CD4-positive, alpha-beta T cell treated with Interferon gamma for 1 hour (primary cell): ENCODE measurements around the gene HSD11B1L.
A peak's percentile ranks its signal among the peaks of the same experiment; 100 is the strongest.

ENCODE experiments used
- DNase-seq: peaks from one replicate; pipeline ENCODE4 v3.0.0-alpha.2; 2020

The HSD11B1L gene, protein sequence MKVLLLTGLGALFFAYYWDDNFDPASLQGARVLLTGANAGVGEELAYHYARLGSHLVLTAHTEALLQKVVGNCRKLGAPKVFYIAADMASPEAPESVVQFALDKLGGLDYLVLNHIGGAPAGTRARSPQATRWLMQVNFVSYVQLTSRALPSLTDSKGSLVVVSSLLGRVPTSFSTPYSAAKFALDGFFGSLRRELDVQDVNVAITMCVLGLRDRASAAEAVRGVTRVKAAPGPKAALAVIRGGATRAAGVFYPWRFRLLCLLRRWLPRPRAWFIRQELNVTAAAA

DNA sequence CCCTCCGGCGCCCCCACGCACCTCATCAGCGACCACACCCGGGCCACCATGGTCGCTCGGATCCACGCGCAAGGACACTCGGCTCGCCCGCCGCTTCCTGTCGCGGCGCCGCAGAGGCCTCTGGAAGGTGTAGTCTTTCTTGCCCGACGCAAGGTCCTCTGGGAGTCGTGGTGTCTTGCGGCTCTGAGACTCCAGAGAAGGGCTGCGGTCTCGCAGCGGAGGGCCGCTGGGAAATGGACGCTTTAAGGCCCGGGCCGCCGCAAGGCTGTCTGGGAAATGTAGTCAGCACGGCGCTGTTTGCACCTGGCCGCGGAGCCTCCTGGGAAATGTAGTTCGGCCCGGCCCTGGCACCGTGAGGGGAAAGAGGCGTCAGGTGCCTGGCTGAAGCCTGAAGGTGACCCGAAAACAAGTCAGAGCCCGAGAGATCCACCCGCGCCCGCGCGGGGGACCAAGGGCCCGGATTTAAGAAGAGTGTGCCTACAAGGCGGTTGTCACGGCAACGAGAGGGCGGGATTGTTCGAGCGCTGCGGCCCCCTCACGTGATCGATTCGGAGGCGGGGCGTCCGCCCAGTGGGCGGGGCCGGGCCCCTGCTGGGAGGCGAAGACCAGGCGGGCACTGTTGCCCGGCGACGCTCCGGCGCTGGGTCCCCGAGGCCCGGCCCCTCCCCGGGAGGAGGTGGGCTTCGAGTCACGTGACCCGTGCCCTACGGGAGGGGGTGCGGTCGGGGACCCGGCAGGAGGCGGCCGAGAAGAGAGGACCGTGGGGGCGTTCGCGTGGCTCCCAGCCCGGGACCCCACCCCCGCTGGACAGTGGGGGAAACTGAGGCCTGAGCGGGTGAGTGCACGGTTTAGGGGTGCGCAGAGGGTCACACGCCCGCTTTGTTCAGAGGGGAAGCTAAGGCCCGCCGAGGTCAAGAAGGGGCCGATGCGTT lies at the start of gene HSD11B1L, which contains the start of gene MICOS13:
Gene HSD11B1L (plus strand): TSS at position 591 of the 932 bp plus-strand sequence. CDS start 3,806 bp downstream, outside the sequence.
Gene MICOS13 (minus strand): TSS at position 80 of the 932 bp plus-strand sequence. CDS start 30 bp downstream, at position 50.
- peak; percentile 99 for DNase-seq

DNA sequence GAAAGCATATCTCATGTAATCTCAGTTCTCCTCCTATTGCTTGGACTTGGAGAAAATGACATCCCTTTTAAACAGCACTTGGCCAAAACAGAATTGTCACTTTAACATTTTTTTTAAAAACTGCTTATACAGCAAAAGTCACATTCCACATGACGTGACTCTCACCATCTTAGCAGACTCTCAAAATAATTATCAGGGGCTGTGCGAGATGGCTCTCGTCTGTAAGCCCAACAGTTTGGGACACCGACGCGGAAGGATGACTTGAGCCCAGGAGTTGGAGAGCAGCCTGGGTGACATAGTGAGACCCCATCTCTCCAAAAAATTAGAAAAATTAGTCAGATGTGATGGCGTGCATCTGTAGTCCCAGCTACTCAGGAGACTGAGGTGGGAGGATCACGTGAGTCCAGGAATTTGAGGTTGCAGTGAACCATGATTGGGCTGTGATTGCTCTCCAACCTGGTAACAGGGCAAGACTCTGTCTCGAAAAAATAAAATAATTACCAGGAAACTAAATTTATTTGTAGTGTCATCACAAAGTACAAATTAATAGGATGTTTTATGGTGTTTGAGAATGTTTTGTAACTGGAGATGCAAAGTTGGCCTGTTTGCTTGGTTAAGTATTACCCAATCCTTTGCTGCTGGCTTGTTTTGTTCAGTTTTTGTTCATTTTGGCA lies 49.1 kb upstream of the HSD11B1L start:
- no peak for DNase-seq

DNA sequence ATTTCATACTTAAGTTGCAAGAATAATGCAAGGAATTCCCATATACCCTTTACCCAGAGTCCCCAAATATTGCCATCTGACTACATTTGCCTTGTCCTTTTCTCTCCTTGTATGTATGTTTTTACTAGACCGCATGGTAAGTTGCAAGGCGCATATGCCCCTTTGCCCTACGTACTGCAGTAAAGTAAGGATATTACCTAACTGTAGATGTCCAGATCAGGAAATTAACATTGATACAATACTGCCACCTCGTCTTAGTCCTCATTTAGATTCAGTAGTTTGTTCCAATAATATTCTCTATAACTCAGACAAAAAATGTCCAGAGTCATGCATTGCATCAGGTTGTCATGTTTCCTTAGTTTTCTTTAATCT lies 48.6 kb upstream of the HSD11B1L start:
- no peak for DNase-seq

DNA sequence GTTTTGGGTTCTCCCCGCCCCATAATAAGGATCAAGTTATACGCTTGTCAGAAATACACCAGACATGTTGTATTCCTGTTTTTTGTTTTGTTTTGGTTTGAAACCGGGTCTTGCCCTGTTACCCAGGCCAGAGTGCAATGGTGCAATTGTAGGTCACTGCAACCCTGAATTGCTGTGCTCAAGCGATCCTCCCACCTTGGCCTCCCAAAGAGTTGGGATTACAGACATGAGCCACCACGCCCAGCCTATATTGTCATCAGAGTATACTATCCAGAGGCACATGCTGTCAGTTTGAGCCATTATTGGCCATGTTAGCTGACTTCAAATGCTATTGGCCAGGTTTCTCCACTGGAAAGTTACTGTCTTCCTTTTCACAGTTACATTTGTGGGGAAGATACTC lies 48.2 kb upstream of the HSD11B1L start:
- no peak for DNase-seq

DNA sequence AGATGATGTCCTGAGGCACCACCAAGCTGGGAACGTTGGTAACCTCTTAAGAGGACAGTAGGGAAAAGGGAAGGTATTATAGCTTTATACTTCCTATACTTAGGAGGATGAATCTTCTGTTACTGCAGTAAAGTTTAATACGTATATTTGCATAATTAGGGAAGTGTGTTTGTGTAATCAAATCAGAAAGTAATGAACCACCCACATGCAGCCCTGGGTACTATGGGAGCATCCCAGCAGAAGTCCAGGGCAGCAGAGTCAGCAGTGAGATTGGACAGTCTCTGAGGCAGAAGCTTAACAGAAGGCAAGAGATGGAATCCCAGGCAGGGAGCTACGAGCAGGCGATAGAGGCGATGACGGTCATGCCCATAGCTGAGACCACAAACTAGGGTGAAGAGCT lies 45.4 kb upstream of the HSD11B1L start:
- no peak for DNase-seq

DNA sequence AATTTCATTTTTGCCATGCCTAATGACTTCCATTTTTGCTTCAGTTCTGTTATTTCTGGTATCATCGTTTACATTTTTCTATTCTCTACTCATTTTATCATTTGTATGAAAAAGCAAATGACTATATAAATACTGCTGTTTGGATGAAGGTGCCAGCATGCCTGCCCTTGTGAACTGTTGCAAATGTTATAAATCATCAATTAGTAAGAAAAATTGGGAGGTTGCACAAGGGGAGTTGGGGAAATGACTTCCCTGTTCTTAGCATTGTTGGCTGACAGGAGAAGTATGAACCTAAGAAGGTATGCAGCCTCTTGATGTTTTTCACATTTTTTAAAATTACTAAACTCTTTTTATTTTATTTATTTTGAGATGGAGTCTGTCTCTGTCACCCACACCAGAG lies 42.9 kb upstream of the HSD11B1L start:
- DNase-seq, result no peak

DNA sequence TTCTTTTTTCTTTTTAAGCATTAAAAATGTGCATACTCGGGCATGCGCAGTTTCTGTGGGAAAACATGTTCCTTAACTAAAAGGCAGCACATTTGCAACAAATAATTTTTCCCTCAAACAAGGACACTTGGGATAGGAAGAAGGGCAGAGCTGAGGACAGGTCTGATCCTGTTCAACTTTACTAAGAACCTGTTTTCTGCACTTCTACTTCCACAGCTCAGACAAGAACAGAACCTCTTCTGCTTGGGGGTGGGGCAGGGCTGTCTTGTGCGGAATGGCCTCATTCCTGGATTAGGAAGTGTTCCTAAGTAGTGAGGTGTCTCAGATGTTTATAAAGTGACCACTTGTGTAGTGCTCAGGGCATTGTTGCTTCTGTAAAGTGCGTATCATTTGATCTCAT lies 39.7 kb upstream of the HSD11B1L start:
- no peak for DNase-seq

DNA sequence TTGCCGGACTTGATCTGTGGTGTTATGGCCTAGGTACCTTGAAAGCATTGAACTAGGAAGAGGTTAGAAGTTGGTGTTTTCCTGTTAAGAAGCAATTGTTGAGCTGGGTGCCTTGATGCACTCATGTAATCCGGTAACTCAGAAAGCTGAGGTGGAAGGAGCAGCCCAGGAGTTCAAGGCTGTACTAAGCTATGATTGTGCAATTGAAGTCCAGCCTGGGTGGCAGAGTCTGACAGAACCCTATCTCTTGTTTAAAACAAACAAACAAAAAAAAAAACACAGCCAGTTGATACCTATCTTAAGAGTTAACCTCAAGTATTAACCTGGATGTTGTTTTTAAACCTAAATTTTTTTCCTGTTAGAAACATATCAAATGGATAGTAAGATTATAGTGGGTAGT lies 38.6 kb upstream of the HSD11B1L start:
- no peak for DNase-seq

DNA sequence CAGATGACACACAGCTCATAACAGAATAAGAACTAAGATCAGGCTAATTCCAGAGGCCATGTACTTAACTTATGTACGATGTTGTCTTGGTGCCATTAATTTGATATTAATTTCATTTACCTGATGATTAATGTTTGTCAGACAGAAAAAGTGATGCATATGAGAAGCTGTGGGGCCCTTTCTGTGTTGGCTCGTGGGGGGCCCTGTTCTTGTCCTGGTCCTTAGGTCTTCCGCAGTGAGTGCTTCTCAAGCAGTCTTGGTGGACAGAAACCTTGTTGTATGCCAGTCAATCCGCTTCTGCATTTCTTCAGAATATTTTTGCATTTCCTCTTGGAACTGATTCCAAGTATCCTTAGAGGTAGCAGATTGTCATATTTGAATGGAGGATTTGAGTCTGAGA lies 37.8 kb upstream of the HSD11B1L start:
- DNase-seq, result no peak

DNA sequence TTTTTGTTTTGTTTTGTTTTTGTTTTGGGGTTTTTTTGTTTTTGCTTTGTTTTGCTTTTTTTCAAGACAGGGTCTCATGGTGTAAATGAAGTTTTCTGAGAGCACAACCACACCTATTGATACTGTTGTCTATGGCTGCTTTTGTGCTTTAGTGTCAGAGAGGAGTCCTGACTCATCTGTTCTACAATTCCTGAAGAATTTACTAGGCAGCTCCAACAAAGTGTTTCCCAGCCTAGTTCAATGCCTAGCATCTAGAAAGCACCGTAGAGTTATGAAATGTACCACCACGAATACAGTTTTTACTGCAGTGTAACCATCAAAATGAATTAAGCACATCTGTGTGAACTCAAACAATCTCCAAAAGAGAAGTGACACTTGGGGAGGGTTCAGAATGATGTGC lies 36.8 kb upstream of the HSD11B1L start:
- no peak for DNase-seq

DNA sequence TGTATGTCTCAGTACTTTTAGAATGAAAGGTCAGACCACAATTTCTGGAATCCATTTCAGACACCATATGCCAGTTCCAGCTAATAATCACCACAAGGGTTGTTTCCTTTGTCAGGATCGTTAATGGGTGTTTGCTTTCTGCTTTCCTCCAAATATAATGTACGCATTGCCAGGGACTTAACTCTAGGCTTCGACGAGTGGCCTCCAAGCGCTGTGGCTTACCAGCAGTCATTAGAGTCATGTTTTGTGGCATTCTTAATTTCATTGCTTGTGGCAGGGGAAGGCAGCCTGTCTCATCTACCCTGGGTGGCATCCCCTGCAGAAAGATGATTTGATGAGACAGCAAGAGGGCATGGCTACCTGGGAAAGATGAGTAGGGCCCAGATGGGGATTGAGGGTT lies 35.4 kb upstream of the HSD11B1L start:
- DNase-seq, result no peak

DNA sequence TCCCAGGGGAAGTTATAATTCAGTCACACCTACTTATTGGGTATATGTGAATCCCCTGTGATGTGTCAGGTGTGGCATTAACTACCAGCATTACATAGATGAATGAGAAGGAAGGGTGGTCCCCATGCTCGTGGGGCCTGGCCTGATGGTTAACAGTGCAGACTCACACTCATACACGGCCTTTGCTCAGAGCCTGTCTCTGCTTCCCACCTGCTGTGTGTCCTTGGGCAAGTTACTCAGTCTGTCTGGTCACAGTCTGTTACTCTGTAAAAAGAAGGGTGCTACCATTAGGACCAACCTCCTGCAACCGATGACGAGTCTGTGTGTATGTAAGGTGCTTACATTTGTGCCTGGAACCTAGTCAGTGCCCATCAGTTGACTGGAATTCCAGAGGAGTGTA lies 34.1 kb upstream of the HSD11B1L start:
- DNase-seq, result no peak

DNA sequence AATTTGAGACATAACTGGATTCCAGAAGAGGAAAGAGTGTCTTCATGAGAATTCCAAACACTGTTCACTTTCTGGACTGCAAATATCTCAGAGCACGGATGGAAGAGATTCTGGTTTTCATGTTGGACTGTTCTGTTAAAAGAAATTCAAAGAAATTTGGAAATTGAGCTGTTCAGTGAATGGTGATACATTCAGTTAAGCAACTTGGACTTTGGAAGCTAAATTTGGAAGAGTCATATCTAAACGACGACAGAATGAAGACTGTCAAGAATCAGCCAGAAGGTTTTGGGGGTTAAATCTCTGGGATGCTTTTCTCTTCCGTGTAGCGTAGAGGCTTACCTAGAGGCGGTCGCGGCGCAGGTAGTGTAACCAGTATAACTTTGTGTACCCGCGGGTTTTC lies 32.4 kb upstream of the HSD11B1L start:
- DNase-seq, result no peak

DNA sequence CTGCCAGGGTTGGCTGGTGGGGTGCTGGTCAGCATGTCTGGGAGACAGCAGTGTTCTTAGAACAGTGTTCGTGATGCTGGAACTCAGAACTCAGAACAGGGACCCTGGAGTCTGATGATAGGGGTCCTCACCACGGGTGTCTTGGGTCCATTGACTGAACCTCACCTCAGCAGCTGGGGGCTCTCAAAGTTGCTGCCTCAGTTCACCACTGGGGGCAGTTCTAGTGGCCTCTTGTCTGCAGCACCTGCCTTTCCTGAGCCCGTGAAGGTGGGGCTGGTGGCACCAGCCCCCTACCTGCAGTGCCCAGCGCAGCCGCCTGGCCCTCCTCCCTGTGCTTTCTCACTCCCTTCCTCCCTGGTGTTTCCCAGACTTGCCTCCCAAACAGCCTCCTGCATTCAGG lies 29.5 kb upstream of the HSD11B1L start:
- DNase-seq, result no peak

DNA sequence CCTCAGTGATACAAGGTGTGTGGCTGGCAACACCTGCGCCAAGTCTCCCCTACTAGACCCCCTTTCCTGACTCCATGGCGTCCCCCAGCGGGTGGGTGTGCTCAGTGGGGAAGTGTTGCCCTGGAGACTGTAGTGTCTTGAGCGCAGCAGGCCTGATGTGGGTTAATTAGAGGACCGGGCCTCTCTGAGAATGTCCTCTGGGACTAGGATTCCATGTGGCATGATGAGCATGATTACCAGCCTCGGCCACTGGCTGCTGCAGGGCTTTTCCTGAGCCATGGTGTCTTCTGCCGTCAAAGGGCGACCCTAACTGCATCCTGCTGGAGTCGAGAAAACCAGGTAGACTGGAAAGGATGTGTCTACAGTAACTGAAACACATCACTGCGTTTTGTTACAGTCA lies 28.6 kb upstream of the HSD11B1L start:
- DNase-seq, result no peak

DNA sequence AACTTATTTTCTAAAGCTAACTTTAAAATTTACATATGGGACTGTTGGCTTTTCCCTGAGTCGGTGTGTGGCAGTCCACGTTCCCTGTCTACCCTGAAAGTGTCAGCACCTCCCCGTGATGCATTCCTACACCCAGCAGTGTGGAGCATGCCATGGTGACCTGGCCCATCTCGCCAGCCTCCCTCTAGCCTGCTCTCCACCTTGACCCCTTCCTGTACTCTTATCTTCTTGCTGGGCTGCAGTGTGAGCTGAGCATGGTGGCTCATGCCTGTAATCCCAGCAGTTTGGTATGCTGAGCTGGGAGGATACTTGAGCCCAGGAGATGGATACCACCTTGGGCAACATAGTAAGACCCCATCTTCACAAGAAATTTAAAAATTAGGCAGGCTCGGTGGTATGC lies 25.9 kb upstream of the HSD11B1L start:
- no peak for DNase-seq

DNA sequence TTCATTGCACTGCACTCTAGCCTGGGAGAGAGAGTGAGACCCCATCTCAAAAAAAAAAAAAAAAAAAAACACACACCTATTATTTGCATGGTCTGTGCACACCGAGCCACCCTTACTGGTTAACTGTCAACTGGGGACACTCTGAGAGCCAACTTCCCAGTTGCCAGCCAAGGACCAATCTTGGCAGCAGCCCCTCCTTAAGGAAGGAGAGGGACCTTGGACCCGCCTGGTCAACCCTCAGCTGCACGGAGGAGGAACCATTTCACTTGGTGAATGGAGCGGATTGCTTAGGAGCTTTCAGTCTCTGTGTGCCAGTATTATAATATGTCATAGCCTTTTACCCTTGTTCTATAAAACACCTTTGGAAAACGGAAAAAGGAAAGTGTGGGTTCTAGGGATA lies 25.4 kb upstream of the HSD11B1L start:
- no peak for DNase-seq

DNA sequence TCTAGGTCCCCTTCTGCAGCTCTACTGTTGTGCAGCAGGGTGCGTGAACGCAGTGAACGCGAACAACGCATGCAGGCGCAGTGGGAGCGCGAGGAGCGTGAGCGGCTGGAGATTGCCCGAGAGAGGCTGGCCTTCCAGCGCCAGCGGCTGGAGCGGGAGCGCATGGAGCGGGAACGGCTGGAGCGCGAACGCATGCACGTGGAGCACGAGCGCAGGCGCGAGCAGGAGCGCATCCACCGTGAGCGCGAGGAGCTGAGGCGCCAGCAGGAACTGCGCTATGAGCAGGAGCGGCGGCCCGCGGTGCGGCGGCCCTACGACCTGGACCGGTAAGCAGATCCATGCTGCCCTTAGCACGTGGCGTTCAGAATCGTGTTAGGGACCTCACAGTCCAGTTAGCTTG lies 19.3 kb upstream of the HSD11B1L start:
- no peak for DNase-seq

DNA sequence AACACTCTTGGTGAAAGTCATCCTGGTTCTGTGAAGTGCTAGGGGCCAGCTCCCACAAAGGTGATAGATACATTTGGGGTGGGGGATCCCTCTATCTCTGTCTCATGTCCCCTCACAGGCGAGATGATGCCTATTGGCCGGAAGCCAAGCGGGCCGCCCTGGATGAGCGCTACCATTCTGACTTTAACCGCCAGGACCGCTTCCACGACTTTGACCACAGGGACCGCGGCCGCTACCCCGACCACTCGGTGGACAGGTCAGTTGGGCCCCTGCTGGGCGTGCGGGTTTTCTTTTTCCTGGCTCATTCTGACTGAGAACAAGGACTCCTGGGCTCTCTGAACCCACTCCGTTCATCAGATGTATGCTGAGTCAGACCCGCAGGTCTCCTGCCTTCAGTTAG lies 16.9 kb upstream of the HSD11B1L start:
- DNase-seq, result no peak

DNA sequence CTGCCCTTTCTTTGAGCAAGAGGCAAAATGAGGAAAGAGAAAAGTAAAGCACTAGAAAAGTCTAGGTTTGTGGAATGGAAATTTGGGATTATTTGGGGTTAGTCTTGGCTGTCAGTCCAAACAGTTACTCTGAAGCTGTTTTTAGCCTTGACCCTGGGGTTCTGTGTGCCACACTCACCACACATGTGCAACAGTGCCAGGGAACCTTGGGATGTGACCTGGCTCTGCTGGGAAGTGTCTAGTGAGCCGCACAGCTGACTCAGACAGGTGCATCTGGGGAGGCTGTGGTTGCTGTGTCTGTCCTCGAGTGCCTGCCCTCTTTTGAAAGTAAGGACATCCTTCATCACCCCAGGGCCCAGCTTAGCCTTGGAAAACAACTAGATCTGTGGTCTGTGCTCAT lies 16.3 kb upstream of the HSD11B1L start:
- DNase-seq, result no peak

DNA sequence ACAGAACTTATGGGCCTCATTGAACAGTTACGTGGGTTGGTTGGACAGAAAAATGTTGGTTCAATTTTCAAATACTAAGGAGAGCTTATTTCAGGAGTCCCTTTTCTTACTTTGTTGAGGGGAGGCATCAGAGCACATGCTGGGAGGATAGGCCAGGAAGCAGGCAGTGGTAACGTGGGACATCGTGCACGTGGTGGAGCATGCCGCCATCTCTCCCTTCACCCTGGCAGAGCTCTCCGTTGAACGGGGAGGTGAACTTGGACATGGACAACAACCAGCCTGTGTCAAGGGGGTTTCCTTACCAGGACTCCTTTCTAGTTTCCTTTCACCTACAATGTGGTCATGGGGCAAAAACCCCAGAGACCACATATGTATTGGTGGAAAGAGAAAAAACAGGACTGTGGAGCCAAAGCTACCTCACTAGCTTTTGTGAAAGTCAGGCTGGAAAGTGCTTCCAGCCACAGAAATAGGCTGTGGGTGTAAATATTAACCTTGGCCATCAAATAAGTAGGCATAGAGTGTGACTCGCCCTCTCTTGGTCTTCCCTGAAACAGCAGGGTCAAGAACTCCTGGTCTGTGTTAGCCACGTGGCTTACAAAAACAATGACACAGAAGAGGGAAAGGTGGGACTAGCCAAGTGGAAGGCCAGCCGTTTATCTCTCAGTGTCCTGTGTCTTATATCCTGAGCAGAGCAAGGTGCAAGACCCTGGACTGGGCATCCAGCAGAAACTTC lies 14.9 kb upstream of the HSD11B1L start:
- DNase-seq, result no peak

DNA sequence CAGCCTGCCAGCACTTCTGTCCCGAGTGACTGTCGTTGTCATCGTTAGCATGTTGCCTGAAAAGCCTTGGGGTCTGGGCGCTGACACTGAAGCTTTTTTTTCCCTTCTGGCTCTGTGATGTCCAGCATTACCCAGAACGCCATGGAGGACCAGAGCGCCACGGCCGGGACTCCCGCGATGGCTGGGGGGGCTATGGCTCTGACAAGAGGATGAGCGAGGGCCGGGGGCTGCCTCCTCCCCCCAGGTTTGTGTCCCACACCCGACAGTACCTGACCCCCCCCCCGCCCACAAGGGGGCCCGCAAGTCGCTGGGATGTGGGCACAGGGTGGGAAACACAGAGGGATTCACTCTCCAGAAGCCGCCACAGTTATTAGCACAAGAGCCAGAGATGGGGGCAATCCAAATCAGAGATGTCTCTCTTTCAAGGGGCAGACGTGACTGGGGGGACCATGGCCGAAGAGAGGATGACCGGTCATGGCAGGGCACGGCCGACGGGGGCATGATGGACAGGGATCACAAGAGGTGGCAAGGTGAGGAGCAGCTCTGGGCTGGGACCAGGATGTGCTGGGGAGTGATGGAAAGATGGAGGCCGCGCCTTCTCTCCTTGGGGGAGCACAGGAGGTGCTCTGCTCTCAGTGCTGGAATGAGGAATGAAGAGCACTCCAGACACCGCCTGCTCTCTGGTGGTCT lies 13.8 kb upstream of the HSD11B1L start:
- DNase-seq, result no peak
